GM13976 (cell line): Measurements from ENCODE around the gene CLPSL1.
"Not testable (repeated sequence)": the region's sequence is repeated elsewhere in the genome, so short reads cannot be mapped to it uniquely, and the experiment has no call there.

Experiments used
- DNase-seq: peaks from one replicate; pipeline ENCODE4 v3.0.0; 2012; ENCODE audit warnings: low spot score
- CTCF ChIP-seq: IDR thresholded peaks from 2 replicates; pipeline ENCODE4 v1.5.1; 2012; ENCODE audit warnings: borderline replicate concordance, mild to moderate bottlenecking; ENCODE audit not compliant: insufficient read depth; ENCODE audit errors: extremely low read depth, missing control alignments, control extremely low read depth
- in situ Hi-C: fragments of 300-500 bp; cut with MboI; formaldehyde crosslinking; loops from one replicate; pipeline ENCODE4 v1.12.0; 2022; ENCODE audit warnings: low sequenced_read_pairs, mixed read lengths, inconsistent platforms; ENCODE audit not compliant: unreplicated experiment

CLPSL1 gene, protein sequence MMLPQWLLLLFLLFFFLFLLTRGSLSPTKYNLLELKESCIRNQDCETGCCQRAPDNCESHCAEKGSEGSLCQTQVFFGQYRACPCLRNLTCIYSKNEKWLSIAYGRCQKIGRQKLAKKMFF

DNA sequence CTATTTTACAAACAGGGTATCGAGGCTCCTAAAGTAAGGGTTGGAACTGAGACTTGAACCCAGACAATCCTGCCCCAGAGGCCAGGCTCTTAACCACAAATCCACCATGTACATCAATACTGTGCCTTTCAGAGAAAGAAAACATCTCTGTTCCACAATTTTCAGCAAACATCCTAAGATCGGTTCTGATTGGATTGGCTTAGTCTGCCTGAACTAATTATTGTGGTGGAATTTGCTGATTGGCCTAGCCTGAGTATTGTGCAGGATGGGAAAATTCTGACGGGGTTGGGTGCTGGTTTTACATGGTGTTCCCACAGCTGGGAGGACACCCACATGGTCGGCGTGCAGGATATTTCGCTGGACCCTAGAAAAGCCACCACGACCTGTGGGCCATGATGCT is at the start of gene CLPSL1:
CLPSL1 (plus strand) TSS at position 301 of the 400 bp plus-strand sequence; CDS start at position 393, 92 bp downstream.
- in situ Hi-C loops, result no loop called here
- DNase-seq, result peak; percentile 9
- no peak for TF ChIP-seq CTCF

- peak; percentile 92 for DNase-seq
- in situ Hi-C loops, result no loop called here
- TF ChIP-seq CTCF, result no peak
These were observed 49.4 kb upstream of the CLPSL1 start for GRCh38 chr6:35731414-35731735.

DNA sequence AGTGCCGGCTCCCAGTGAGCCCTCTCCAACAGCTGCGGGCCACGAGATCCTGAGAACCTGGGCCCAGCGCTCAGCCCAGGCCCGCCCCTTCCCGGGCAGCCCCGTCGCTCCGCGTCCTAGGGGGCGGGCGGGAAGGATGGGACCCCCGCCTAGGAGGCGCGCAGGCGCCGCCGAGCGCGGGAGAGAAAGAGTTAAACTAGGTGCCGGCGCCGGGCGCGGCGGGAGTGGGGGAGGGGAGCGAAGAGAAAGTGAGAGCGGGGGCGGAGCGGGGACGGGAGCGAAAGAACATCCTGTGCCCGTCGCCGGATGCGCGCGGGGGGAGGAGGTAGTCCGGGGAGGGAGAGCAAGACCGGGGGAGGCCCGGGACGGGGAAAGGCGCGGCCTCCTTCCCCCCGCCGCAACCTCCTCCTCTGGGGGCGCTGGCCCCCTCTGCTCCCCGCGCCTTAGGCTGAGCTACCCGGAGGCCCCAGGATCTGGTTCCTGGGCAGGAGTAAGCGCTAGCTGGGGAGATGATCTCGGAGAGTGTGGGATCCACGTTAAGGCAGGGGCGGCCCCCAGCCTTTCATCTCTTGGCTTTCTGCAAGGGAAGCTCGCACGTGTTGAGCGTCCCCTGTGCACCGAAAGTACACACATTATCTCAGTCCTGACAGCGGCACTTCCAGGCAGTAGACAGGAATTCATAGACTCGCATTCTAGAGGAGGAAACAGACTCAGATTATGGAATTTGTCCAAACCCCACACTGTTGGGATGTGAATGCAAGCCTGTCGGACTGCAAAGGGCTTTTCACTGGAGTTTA is 48.9 kb upstream of the CLPSL1 start:
- peak; percentile 93 for DNase-seq
- no peak for TF ChIP-seq CTCF
- in situ Hi-C loops, result no loop called here

- in situ Hi-C loops, result no loop called here
- no peak for DNase-seq
- no peak for TF ChIP-seq CTCF
These were observed 47.2 kb upstream of the CLPSL1 start for GRCh38 chr6:35733633-35734032.

DNA sequence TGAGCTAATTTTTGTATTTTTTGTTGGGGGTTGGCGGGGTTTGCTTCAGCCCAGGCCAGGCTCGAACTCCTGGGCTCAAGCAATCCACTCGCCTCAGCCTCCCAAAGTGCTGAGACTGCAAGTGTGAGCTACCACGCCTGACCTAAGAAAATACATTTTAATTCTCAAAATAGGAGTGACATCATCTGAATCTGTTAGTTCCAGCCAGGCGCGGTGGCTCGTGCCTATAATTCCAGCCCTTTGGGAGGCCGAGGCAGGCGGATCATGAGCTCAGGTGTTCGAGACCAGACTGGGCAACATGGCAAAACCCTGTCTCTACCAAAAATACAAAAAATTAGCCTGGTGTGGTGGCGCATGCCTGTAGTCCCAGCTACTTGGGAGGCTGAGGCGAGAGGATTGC is 46.5 kb upstream of the CLPSL1 start:
- DNase-seq, in situ Hi-C loops: not testable (repeated sequence)

DNA sequence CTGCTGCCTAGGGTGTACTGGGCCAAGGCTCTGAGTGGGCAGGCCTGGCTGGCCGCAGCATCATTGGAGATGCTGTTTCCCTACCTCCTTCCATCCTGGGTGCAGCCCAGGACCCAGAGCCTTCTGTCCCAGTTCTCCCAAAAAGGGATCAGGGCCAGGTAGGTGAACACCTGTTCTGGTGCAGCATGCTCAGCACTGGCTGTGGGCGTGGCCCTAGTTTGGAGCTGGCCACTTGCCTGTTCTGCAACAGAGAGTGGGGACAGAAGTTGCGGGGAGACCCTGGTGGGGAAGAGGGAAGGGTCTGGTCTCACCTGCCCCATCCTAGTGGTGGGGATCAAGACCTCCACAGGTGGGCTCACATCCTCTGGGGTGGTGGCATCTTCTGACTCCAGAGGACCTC is 45.4 kb upstream of the CLPSL1 start:
- in situ Hi-C loops, result loop anchor here (5.0 kb wide), 1 partner anchor 153 kb away; no protein-coding TSS in a partner anchor
- DNase-seq, result no peak
- no peak for TF ChIP-seq CTCF

DNA sequence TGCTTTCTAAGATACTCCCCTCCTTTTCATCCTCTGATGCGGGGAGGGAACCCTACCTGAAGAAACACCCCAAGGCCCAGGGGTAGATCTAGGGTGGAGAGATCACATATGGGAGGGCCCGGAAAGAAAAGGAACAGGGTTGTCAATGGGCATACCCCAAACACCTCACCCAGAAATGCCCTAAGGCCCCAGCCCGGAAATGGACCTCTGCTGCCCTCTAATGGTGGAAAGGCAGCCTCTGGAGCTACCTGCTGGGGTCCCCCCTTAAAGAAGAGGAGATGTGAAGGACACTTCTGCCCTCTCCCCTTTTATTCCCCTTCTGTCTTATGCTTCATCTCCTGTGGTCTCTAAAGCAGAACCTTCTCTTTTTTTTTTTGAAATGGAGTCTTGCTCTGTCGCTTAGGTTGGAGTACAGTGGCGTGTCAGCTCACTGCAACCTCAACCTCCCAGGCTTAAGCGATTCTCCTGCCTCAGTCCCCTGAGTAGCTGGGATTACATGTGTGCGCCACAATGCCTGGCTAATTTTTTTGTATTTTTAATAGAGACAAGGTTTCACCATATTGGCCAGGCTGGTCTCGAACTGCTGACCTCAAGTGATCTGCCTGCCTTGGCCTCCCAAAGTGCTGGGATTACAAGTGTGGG is 44.4 kb upstream of the CLPSL1 start:
- in situ Hi-C loops, result loop anchor here (5.0 kb wide), 1 partner anchor 154 kb away; no protein-coding TSS in a partner anchor
- DNase-seq, result peak; percentile 83
- peak; percentile 82 for TF ChIP-seq CTCF
